GM18499 (cell line): Measurements from ENCODE around the gene SRA1.
"Not testable (repeated sequence)": the region's sequence is repeated elsewhere in the genome, so short reads cannot be mapped to it uniquely, and the experiment has no call there.

Experiments used
- ATAC-seq: cut with Tn5 transposase; IDR thresholded peaks from one replicate; pipeline ENCODE4 v1.9.1; 2021; ENCODE audit warnings: moderate number of reproducible peaks; ENCODE audit not compliant: insufficient read depth, unreplicated experiment

SRA1 gene

DNA sequence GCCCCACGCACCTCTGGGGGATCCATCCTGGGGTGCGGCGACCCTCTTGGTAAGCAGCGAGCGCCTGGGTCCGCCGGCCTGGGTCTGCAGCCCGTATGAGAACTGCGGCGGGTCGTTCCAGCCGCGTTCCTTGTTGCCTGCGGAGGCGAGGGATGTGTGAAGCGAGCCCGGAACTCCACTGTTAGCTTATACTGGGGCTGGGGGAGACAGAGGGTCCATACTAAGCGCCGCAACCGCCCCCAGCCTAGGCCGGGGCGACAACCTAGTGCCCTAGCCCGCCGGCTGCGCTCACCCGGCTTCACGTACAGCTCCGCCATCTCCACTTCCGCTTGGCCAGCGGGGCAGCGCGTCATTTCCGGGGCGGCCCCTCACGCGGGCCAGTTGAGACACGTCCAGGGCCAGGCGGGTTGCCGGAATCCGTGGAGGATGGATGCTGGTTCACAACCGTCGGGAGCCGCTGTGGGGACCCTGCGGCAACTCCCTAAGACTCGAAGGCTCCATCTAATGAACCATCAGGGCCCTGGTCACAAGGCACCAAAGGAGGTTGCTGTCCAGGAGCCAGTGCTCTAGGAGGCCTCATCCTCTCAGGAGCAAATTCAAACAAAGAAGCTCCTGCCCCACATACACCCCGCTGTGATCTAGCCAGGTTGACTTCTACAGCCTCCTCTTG is at the start of gene SRA1:
Gene SRA1, minus strand, starts transcription at position 338 of the 670 bp plus-strand sequence. Its CDS starts 21 bp downstream, at position 317.
- ATAC-seq, result peak; percentile 85

DNA sequence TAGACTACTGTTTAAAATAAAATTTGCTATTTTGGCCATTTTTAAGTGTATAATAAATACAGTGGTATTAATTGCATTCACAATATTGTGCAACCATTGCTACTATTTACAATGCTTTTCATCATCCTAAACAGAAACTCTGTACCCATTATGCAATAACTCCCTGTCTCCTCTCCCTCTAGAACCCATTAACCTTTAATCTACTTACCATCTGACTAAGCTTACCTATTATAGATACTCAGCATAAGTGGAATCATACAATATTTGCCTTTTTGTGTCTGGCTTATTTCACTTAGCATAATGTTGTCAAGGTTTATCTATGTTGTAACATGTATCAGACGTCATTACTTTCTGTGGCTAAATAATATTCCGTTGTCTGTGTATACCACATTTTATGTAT is 49.8 kb upstream of the SRA1 start:
- no peak for ATAC-seq

DNA sequence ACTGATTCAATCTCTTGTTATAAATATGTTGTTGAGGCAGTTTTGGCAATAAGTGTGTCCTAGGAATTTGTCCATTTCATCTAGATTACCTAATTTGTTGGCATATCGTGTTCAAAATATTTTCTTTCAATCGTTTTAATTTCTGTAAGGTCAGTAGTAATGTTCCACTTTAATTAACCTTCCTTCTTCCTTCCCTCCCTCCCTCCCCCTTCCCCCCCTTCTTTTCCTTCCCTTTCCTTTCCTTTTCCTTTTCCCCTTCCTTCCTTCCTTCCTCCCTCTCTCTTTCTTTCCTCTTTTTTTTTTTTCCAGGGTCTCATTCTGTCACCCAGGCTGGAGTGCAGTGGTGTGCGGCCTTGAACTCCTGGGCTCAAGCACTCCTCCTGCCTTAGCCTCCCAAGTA is 48.6 kb upstream of the SRA1 start:
- ATAC-seq, result no peak

DNA sequence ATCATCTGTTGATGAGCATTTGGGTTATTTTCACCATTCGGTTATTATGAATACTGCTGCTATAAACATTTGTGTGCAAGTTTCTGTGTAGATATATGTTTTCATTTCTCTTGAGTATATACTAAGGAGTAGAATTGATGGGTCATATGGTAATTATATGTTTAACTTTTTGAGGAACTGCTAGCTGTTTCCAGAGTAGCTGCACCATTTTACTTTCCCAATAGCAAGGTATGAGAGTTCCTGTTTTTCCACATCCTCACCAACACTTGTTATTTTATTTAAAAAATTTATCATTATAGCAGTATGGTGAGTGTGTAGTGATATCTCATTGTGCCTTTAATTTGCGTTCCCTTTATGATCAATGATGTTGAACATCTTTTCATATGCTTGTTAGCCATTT is 46.5 kb upstream of the SRA1 start:
- no peak for ATAC-seq

DNA sequence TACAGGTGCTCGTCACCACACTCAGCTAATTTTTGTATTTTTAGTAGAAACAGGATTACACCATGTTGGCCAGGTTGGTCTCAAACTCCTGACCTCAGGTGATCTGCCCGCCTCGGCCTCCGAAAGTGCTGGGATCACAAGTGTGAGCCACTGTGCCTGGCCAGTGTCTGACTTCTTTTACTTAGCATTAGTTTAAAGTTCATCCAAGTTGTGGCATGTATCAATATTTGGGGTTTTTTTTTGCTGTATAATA is 46.1 kb upstream of the SRA1 start:
- not testable (repeated sequence) for ATAC-seq

DNA sequence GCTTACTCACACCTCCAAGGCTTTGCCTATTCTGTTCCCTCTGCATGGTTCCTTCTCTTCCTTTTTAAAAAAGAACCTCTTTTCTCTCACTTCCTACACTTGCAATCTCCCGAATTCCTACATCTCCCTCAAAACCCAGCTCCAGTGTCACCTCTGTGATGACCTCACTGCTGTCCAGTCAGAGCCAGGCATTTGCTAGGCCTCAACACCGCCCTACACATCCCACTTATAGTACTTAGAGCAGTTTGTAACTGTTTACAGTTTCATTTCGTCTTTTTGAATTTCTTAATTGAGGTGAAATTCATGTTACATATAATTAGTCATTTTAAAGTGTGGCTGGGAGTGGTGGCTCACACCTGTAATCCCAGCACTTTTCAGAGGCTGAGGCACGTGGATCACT is 44.9 kb upstream of the SRA1 start:
- no peak for ATAC-seq

DNA sequence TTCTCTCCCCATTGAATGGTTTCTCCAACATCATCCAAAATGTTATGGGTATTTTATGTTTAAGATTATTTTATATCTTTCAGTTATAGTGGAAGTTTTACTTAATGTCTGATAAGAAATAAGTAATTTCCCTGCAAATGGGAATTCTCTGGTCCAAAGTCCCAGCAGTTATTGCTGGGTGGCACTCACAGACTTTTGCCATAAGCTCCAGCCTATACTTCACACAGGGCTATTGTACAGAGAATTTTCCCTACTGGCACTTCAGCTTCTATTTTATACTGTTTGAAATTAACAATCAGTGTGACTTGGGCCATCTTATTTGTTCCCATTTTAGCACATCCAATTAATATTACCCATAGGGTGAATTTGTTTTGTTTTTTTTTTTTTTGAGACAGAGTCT is 42.8 kb upstream of the SRA1 start:
- ATAC-seq, result no peak

DNA sequence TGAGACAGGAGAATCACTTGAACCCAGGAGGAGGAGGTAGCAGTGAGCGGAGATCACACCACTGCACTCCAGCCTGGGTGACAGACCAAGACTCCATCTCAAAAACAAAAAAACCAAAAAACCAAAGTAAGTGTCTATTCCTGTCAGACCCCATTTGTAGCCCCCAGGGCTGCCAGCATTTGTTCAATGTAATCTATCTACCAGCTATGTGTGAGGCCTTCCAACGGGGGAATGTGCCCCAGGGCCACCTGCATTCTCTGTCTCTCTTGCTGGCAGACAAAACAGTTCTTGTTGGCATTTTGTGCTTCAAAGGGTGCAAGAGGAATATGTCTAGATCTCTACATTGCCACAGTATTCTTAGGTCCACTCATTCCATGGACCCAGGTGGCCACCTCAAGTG is 41.6 kb upstream of the SRA1 start:
- no peak for ATAC-seq

DNA sequence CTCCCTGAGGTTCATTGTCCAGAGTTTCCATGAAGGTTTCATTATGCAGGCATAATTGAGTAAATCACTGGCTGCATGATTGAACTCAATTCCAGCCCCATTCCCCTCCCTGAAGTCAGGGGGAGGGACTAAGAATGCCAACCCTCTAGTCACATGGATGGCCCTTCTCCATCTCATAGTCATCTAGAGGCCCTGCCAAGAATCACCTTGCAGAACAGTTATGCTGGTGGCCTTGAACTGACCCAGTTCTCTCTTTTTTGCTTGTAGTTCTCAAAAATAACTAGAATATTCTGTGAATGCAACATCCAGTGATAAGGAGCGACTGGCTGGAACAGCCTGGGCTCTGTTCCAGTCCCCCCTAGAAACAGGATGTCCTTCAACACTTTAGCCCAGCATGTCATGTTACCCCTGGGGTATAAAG is 39.1 kb upstream of the SRA1 start:
- ATAC-seq, result no peak

DNA sequence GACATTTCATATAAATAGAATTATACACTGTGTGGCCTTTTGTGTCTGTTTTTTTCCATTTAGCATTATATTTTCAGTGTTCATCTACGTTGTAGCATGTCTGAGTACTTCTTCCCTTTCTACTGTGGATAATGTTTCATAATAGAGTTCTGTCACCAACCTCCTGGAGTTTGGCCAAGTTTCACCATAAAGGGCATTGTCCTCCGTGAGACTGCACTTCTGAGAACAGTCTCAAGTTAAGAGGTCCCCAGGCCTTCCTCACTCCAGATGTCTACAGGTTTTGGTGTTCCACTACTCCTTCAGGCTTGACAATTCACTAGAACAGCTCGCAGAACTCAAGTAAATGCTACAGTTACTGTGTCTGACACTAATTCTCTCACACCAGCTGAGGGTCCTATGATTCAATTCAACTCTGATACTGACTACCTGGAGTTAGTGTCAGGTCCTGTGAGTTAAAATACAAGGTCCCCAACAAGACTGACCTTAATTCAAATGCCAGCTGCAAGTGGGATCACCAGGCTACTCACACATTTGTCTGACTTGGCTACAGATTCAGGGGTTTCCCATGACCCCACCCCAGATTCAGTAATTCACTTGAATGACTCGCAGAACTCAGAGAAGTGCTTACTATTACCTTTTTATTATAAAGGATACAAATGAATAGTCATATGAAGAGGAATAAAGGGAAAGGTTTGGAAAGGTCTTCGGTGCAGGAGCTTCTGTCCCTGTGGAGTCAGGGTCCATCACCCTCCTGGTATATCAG is 38.4 kb upstream of the SRA1 start:
- ATAC-seq, result no peak

DNA sequence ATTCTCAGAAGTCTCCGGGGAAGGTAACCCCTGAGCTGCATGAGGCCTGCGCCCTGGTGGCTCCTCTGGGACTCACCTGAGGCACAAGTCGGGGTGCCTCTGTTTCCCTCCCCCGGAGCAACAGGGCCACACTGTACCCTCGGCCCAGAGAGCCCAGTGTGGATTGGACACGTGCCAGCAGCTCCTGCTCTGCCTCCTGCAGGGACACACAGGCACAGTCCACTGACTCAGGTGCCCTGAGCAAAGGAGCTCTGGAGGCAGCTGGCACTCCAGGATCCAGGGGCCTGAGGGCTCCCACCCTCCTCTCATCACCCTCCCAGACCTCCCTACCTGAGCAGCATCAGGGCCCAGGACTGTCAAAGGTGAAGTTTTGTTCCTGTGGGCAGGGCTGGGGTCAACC is 36.9 kb upstream of the SRA1 start:
- no peak for ATAC-seq

DNA sequence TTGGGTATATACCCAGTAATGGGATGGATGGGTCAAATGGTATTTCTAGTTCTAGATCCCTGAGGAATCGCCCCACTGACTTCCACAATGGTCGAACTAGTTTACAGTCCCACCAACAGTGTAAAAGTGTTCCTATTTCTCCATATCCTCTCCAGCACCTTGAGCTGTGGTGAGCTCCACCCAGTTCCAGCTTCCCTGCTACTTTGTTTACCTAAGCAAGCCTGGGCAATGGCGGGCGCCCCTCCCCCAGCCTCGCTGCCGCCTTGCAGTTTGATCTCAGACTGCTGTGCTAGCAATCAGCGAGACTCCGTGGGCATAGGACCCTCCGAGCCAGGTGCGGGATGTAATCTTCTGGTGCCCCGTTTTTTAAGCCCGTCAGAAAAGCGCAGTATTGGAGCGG is 35.8 kb upstream of the SRA1 start:
- ATAC-seq, result not testable (repeated sequence)

DNA sequence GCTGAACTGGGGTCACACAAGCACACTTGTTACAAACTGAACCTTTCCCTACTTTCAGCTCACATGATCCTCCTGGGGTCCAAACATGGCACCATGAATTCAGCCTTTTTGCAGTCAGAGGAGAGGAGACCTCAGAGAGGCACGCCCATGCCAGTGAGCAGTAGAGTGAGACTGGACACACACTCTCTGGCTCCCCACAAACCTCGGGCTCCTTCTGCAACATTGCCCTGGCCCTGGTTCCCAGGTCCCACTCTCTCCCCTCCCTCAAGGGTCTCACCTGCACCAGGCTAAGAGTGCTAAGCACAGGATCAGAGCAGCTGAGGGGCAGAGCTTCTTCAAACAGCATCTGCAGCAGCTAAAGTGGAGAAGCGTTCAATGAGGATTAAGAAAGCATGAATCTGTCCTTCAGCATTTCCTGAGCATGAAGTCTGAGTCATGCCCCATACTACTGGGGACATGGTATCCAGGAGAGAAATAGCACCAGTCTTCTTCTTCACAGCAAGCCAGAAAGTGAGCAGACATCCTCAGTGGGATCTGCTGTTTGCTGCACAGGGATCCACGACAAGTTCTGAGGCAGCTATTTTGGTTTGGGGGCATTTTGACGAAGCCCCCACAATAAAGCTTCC is 34.6 kb upstream of the SRA1 start:
- ATAC-seq, result no peak

DNA sequence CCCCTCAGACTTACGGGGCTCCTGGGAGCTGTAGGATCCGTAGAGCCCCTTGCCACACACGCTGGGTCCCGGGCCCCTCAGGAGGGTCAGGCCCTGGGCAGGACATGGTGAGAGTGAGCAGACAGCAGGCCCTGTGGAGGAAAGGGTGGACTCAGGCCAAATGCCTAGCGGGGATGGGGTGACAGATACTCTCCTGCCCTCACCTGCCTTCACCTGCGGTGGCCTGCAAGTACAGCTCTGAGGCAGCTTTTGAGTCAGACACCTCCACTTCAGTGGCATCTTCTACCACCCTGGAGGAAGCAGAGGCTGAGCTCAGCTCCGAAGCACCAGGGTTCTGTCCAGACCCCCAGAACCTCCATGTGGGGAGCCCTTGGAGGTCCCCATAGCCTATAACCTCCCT is 33.6 kb upstream of the SRA1 start:
- no peak for ATAC-seq

DNA sequence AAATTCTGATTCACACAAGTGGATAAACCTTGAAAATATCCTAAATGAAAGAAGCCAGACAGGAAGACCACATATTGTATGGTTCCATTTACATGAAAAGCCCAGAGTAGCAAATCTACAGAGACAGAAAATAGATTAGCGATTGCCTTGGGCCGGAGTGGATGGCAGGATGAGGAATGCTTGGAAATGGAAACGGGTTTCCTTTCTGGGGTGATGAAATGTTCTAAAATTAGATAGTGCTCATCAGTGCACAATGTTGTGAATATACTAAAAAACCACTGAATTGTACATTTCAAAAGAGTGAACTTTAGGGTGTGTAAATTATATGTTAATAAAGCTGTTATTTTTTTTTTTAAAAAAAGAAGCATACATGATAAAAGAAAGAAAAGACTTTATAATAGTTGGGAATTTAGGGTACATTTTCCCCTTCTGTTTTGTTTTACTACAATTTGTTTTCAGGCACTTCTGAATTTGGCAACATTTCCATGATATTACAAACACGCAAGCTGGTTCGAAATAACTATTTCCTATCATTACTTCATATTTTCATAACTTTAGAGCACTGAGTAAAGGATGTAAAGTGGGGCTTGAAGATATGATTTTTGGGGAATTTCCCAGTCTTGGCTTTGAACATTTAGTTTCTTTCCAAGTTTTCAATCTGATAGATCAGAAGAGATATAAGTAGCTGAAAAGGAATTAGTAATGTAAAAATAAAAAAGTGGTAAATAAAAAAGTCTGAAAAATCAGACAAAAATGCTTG is 31.2 kb upstream of the SRA1 start:
- ATAC-seq, result no peak

DNA sequence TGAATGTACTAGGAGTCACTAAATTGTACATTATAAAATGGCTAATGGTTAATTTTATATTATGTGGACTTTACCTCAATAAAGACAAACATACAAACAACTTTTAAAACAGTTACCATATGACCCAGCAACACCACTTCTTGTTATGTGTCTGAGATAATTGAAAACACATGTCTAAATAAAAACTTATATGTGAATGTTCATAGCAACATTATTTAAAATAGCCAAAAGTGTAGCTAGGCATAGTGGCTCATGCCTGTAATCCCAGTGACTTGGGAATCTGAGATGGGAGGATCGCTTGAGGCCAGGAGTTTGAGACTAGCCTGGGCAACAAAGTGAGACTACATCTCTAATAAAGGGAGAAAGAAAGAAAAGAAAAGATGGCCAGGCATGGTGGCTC is 30.2 kb upstream of the SRA1 start:
- ATAC-seq, result no peak

DNA sequence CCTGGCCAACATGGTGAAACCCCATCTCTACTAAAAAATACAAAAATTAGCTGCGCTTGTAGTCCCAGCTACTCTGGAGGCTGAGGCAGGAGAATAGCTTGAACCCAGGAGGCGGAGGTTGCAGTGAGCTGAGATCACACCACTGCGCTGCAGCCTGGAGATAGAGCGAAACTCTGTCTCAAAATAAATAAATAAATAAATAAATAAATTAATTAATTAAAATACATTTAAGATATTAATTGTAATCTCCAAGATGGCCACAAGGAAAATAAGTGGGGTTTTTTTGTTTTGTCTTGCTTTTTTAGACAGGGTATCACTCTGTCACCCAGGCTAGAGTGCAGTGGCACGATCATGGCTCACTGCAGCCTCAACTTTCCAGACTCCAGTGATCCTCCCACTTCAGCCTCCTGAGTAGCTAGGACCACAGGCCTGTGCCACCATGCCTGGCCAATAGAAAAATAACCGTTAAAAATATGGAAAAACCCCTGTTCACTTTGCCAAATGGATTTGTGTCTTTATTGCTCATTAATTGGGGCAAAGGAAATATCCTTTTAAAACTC is 22.0 kb upstream of the SRA1 start:
- not testable (repeated sequence) for ATAC-seq

DNA sequence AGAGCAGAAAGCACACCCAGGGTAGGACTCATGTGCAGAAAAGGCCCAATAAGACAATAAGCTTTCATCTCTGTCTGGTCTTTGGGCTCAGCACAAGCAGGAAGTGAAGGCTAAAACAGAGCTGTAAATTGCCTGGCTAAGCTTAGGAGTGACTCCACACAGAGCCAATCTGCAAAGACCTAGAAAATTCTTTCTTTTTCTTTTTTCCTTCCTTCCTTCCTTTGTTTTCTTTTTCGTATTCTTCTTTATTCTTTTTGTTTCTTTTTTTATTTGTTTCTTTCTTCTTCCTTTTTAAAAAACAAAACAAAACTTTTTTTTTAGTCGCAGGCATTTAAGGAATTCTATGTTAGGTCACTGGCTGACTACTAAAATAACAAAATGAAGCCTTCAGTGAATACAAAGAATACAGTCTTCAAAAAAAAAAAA is 19.5 kb upstream of the SRA1 start:
- ATAC-seq, result no peak

DNA sequence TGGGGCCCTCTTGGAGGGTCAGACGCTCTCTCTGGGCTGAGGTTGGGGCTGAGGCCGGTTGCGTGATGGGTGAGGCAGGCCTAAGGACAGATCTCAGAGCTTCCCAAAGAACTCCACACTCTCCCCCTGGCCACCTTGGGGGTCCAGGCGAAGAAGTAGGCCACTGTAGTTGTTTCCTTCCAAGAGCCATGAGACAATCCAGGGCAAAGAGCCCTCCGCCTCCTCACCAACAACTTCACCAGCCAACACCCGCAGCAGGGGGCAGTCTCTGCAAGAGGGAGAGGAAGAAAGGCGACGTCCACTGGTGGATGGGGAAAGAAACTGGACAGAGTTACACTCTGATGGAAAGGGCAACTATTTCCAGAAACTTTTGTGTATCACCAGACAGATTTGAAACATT is 18.0 kb upstream of the SRA1 start:
- no peak for ATAC-seq

DNA sequence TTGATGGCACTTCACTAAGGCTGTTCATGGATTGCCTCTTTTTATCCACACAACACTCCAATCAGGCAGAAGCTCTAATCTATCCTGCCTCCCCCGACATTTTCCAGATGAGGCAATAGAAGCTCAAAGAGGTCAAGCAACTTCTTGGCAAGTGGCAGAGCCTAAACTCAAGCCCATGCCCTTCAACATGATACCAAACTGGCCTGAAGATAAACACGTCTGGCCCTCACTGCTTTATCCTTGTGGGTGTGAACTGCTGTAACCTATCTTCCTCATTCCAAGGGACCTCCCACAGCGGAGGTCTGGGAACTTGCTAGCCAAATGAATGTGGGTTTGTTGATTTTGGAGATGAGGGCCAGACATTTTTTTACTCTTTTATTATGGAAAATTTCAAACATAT is 16.9 kb upstream of the SRA1 start:
- ATAC-seq, result no peak

DNA sequence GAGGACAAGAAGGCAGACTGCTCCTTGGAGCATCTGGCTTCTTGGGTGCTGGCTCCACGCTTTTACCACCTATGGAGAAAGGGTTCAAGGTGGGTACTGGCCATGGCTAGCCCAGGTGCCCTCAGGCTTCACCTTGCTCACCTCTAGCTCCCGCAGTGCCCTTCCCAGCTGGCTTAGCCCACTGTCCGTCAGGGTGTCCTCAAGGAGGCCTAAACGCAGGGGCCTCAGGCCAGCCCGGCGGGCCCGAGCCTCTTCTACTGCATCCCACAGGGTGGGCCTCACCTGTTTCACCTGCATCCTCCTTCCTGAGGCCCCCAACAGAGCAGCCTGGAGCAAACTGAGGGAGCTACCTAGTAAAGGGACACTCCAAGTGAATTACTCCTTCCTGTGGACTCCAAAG is 16.4 kb upstream of the SRA1 start:
- ATAC-seq, result no peak
